Heart right ventricle (tissue), 16 donors: Measurements from ENCODE around the gene MGAT5. TPM values are rescaled to one million over a fixed set of nuclear protein-coding genes. Genes with fewer than 3 reads are reported as not detected.
A peak's percentile ranks its signal among the peaks of the same experiment; 100 is the strongest.

Source experiments
- ATAC-seq, 8 donors: fragments of 200-7000 bp; cut with Tn5 transposase; one replicate each; pipeline ENCODE4 v1.9.1; 2020; ENCODE audit warnings: mild to moderate bottlenecking in 8 of 8, moderate library complexity in 8 of 8, moderate number of reproducible peaks in 1 of 8
- DNase-seq, 2 donors: peaks; one replicate each; pipeline ENCODE4 v3.0.0-alpha.2; 2020
- H3K27ac ChIP-seq, 10 donors: fragments of 200-600 bp; sonication (generic) in 2 of 10; one replicate each; pipeline versions ENCODE4 v1.5.0 to v1.8.0; 2020 to 2022; ENCODE audit warnings: mild to moderate bottlenecking in 3 of 10
- H3K27me3 ChIP-seq, 7 donors: fragments of 200-600 bp; one replicate each; pipeline ENCODE4 v1.8.0; 2021 to 2022; ENCODE audit warnings: mild to moderate bottlenecking in 2 of 7
- H3K36me3 ChIP-seq, 9 donors: fragments of 200-600 bp; sonication (generic) in 1 of 9; one replicate each; pipeline versions ENCODE4 v1.5.0 to v1.8.0; 2020 to 2022; ENCODE audit warnings: mild to moderate bottlenecking in 2 of 9
- H3K4me1 ChIP-seq, 9 donors: fragments of 200-600 bp; sonication (generic) in 1 of 9; one replicate each; pipeline versions ENCODE4 v1.5.0 to v1.8.0; 2020 to 2022; ENCODE audit warnings: mild to moderate bottlenecking in 4 of 9
- H3K4me3 ChIP-seq, 10 donors: fragments of 200-600 bp; sonication (generic) in 2 of 10; one replicate each; pipeline versions ENCODE4 v1.5.0 to v1.8.0; 2020 to 2022; ENCODE audit warnings: mild to moderate bottlenecking in 7 of 10, moderate library complexity in 2 of 10
- H3K9me3 ChIP-seq, 11 donors: fragments of 200-600 bp in 10 of 11; sonication (generic) in 2 of 11; one replicate each; pipeline versions ENCODE4 v1.5.0 to v1.8.0; 2013 to 2022; ENCODE audit warnings: mild to moderate bottlenecking in 2 of 11, control low read depth in 1 of 11, moderate library complexity in 1 of 11
- CTCF ChIP-seq, 9 donors: fragments of 200-600 bp; sonication (generic) in 2 of 9; IDR thresholded peaks; one replicate each; pipeline versions ENCODE4 v1.5.0 to v1.8.0; 2021 to 2022; ENCODE audit warnings: antibody characterized with exemption in 9 of 9, mild to moderate bottlenecking in 5 of 9, moderate library complexity in 1 of 9
- WGBS, 2 donors: extraction: QIAGEN DNeasy Blood & Tissue Kit; methylation state at CpG; one replicate each; pipeline ENCODE4 v1.1.7; 2013; ENCODE audit warnings: inconsistent platforms in 1 of 2; 5-methylcytosine and 5-hydroxymethylcytosine counted together
- intact Hi-C, 10 donors: fragments of 100-400 bp; cut with DNase I; formaldehyde crosslinking; loops; one replicate each; pipeline versions ENCODE4 v1.11.1 to v1.14.2; 2022
- polyA plus RNA-seq, 2 donors: library from polyadenylated mRNA; stranded (reverse); fragments of 200-250 nt; gene quantifications; one replicate each; pipeline ENCODE4 v1.2.3, GENCODE V29; 2013
- total RNA-seq, 10 donors: library from RNA; stranded (reverse); fragmentation: NEBNext Ultra II Directional in 3 of 10; extraction: Animal tissue kit (Norgen Biotek cat#: 25700) in 3 of 10; gene quantifications; one replicate each; pipeline versions ENCODE4 v1.2.1 to v1.2.4, GENCODE V29; 2021 to 2023
- donor health status: Arrhythmogenic right ventricular cardiomyopathy.
- donor health status: ischemic (EF 13 %, LVEDD 7.1; RV severe dilation, severe dysfunction).
- donor health status: healthy with polysubstance abuse.
- donor health status: DM: no; HTN: yes; CAD: no.
- donor health status: DM: no; HTN: no; CAD: no.
- donor health status: ischemic (EF 25% LVEDD 6.9; RV normal size, moderate dysfunction).
- donor health status: ischemic (EF 25% LVEDD 5.7; RV mildly dilated, moderate dysfunction).
- donor health status: healthy.
- donor health status: DM: yes; HTN: yes; CAD: no.
- donor health status: Ischemic cardiomyopathy.
- donor health status: ischemic (EF 35%, LVEDD 5.7; RV mildly dilated, moderate dysfunction).
- donor health status: nonischemic (EF 11% LVEDD 7.7; RV severe dilation, severe dysfunction).
- donor health status: DM: yes; HTN: yes; CAD: no.
- donor health status: PGD.
- donor health status: ischemic (EF 29% LVEDD 5.4; RV normal size, mild dysfunction).
- donor health status: nonischemic (EF 23%, LVEDD 6.1; RV moderate dilation, normal function).

MGAT5 gene
- total and polyA plus RNA-seq, 12 donors: 6.4 to 111 (median 92.2) TPM

DNA sequence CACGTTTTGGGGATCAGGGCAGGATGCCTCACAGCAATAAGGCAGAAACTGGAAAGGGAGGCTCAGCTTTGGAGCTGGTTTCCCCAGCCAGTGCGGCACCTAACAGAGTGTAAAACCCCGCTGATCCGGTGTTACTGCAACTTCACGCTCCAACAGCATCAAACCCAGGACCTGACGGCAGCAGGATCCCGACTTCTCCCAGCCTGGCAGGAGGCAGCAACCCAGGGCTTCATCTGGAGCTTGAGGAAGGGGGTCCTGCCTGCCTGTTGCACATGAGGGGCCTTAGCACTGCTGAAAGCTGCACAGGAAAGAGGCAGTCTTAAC, 209.8 kb downstream of the MGAT5 start:
- Histone ChIP-seq H3K9me3 (no peaks in the 10 kb centered on the region), H3K27ac (no peak overlapping the region), H3K36me3 (no peaks in the 10 kb centered on the region), H3K4me1 (peaks cover 0 to 9% (median 0%) of the 10 kb centered on the region in 9 donors), H3K27me3 (no peaks in the 10 kb centered on the region), H3K4me3 (no peak overlapping the region)
- 93 to 94% methylated on average over 7 of the region's 7 CpGs for WGBS, 2 donors
- intact Hi-C loops: loop anchor here in 7 of 10 donors (5.0 kb wide), 1 partner anchor 434 kb away; no protein-coding TSS in a partner anchor
- DNase-seq (no peak), ATAC-seq (no peak)
- TF ChIP-seq CTCF (IDR thresholded peaks at IDR 0.05): no peak

DNA sequence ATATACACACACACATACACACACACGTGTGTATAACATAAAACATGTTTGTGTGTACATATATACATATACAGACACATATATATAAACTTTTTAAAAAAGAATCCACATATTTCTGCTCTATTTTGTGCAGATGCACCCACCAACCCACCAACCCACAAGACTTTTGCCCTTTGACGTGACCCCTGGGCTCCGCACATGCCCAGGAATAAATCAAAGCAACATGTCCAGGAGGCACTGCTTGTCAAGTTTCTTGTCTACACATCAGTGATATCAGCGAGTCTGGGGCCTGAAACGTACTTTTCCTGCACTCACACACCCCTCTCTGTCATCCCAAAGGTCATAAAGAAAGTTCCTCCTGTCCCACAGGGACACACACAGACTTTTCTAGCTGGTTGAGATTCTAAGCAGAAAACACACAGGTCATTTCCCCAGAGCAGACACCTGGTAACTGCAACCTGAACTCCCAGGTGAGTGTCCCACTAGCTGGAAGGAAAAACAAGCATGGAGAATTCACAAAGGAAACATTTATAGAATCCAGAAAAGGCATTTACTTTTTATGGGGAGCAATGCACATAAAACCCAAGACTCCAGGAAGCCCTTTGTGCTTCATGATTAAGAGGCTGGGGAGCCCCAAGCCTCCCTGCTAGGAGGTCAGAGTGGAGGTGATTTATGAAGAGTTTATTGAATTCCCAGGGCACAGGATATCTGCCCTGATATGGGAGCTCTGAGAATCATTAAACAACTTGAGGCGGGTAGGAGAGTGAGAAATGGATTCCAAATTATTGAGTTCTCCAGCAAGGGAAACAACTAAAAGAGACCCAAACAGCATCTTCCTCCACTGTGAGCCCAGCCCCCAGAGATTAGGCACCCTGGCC, 211.6 kb downstream of the MGAT5 start:
- WGBS, 2 donors: 79 to 80% methylated on average over 6 of the region's 6 CpGs
- no peak overlapping the region for H3K4me3 ChIP-seq
- no peaks in the 10 kb centered on the region for H3K27me3 ChIP-seq
- H3K27ac ChIP-seq: no peak overlapping the region
- ATAC-seq (no peak), DNase-seq (no peak)
- peaks cover 0 to 9% (median 0%) of the 10 kb centered on the region in 9 donors for H3K4me1 ChIP-seq
- no peak for TF ChIP-seq CTCF (IDR thresholded peaks at IDR 0.05)
- H3K36me3 ChIP-seq: no peaks in the 10 kb centered on the region
- intact Hi-C loops: loop anchor here in 2 of 10 donors (2.0 to 5.0 kb wide), 2 partner anchors 77 to 432 kb away; no protein-coding TSS in a partner anchor
- no peaks in the 10 kb centered on the region for H3K9me3 ChIP-seq

GRCh38 chr2:134466141-134466540, 212.3 kb downstream of the MGAT5 start:
- Histone ChIP-seq H3K27ac (no peak overlapping the region), H3K9me3 (no peaks in the 10 kb centered on the region), H3K4me1 (peaks cover 0 to 6% (median 0%) of the 10 kb centered on the region in 9 donors), H3K4me3 (no peak overlapping the region), H3K36me3 (no peaks in the 10 kb centered on the region), H3K27me3 (no peaks in the 10 kb centered on the region)
- no peak for ATAC-seq
- intact Hi-C loops: loop anchor here in 2 of 10 donors (2.0 to 5.0 kb wide), 2 partner anchors 77 to 431 kb away; no protein-coding TSS in a partner anchor
- TF ChIP-seq CTCF (IDR thresholded peaks at IDR 0.05): peak in 8 of 9 donors; percentile 7 to 47 (median 35)
- DNase-seq: no peak
- 62 to 69% methylated on average over 3 of the region's 3 CpGs for WGBS, 2 donors

- H3K36me3 ChIP-seq: no peaks in the 10 kb centered on the region
- no peaks in the 10 kb centered on the region for H3K4me1 ChIP-seq
- peaks cover 0 to 16% (median 4%) of the 10 kb centered on the region in 11 donors for H3K9me3 ChIP-seq
- no peak for ATAC-seq
- TF ChIP-seq CTCF (IDR thresholded peaks at IDR 0.05): no peak
- 92 to 96% methylated on average over 2 of the region's 2 CpGs for WGBS, 2 donors
- H3K27ac ChIP-seq: no peak overlapping the region
- intact Hi-C loops: loop anchor here in 1 of 10 donors (5.0 kb wide), 1 partner anchor 429 kb away; no protein-coding TSS in a partner anchor
- H3K27me3 ChIP-seq: no peaks in the 10 kb centered on the region
- H3K4me3 ChIP-seq: no peak overlapping the region
- no peak for DNase-seq
These were observed 214.3 kb downstream of the MGAT5 start for GRCh38 chr2:134468164-134468563.
